SK-N-MC (cell line): ENCODE data around the gene DIP2C.

Experiments
- EZH2 ChIP-seq: fragments of 200-600 bp; sonication (generic); IDR thresholded peaks from one replicate; pipeline ENCODE4 v1.6.1; 2017; ENCODE audit warnings: antibody characterized with exemption
- POLR2AphosphoS5 ChIP-seq: IDR thresholded peaks from 2 replicates; pipeline ENCODE4 v1.6.1; 2012; ENCODE audit warnings: mild to moderate bottlenecking, low read depth, low read length, borderline replicate concordance

- TF ChIP-seq POLR2AphosphoS5 = no peak
- no peak for TF ChIP-seq EZH2
Observed at GRCh38 chr10:488081-488932, 201.2 kb downstream of the DIP2C start.
